Inferior parietal cortex (tissue), 1 donor: ENCODE measurements around the gene FAM98B.
"Not testable (repeated sequence)": the region's sequence is repeated elsewhere in the genome, so short reads cannot be mapped to it uniquely, and the experiment has no call there.

Experiments
- DNase-seq: peaks from one replicate; pipeline ENCODE4 v3.0.0-alpha.2; 2016; ENCODE audit errors: extremely low spot score

The FAM98B gene

GRCh38 chr15:38453971-38454695 lies at the start of gene FAM98B:
Gene FAM98B, plus strand, starts transcription at chr15:38454127. Its CDS starts 35 bp downstream, at chr15:38454162.
- peak; percentile 96 for DNase-seq

- no peak for DNase-seq
These were observed 47.5 kb upstream of the FAM98B start for GRCh38 chr15:38406436-38406835.

GRCh38 chr15:38408576-38408975 lies 45.4 kb upstream of the FAM98B start:
- no peak for DNase-seq

- no peak for DNase-seq
These were observed 42.0 kb upstream of the FAM98B start for GRCh38 chr15:38411902-38412301.

GRCh38 chr15:38412466-38412865 lies 41.5 kb upstream of the FAM98B start:
- DNase-seq: no peak

GRCh38 chr15:38414357-38414756 lies 39.6 kb upstream of the FAM98B start:
- DNase-seq: peak; percentile 68

- no peak for DNase-seq
These were observed 32.7 kb upstream of the FAM98B start for GRCh38 chr15:38421069-38421690.

- DNase-seq: no peak
These were observed 29.8 kb upstream of the FAM98B start for GRCh38 chr15:38424101-38424552.

- DNase-seq: no peak
These were observed 28.7 kb upstream of the FAM98B start for GRCh38 chr15:38425269-38425668.

GRCh38 chr15:38427380-38427779 lies 26.5 kb upstream of the FAM98B start:
- no peak for DNase-seq

- DNase-seq: no peak
These were observed 23.7 kb upstream of the FAM98B start for GRCh38 chr15:38430106-38430760.

- no peak for DNase-seq
These were observed 16.9 kb upstream of the FAM98B start for GRCh38 chr15:38436993-38437392.

GRCh38 chr15:38437603-38438002 lies 16.3 kb upstream of the FAM98B start:
- DNase-seq: not testable (repeated sequence)

GRCh38 chr15:38438031-38438986 lies 15.6 kb upstream of the FAM98B start:
- DNase-seq: no peak

GRCh38 chr15:38440353-38441129 lies 13.4 kb upstream of the FAM98B start:
- peak; percentile 70 for DNase-seq

GRCh38 chr15:38441130-38441519 lies 12.8 kb upstream of the FAM98B start:
- no peak for DNase-seq

GRCh38 chr15:38454696-38455090 lies 766 bp downstream of the FAM98B start:
- DNase-seq: no peak

GRCh38 chr15:38455092-38455491 lies 1.2 kb downstream of the FAM98B start:
- DNase-seq: no peak

- DNase-seq: no peak
These were observed 4.7 kb downstream of the FAM98B start for GRCh38 chr15:38458646-38459045.

- no peak for DNase-seq
These were observed 5.6 kb downstream of the FAM98B start for GRCh38 chr15:38459480-38459879.

GRCh38 chr15:38460543-38460942 lies 6.6 kb downstream of the FAM98B start:
- no peak for DNase-seq
